Measurements from ENCODE around the gene ENOX1.

Gene ENOX1

DNA sequence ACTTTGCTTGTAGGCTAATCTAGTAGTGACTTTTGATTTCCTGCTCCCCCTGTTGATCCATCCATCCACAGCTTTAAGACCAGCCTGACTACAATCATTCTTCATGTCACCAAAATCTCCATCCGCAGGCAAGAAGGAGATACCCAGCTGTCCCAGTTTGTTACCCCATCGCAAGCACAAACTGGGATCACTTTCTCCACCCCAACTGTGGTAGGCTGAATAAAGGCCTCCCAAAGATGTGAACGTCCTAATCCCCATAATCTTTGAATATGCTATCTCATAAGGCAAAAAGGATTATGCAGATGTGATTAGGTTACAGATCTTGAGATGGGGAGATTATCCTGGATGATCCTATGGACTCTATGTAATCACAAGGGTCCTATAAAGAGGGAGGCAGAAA, 202.0 kb downstream of the ENOX1 start:
- no peak for DNase-seq

DNA sequence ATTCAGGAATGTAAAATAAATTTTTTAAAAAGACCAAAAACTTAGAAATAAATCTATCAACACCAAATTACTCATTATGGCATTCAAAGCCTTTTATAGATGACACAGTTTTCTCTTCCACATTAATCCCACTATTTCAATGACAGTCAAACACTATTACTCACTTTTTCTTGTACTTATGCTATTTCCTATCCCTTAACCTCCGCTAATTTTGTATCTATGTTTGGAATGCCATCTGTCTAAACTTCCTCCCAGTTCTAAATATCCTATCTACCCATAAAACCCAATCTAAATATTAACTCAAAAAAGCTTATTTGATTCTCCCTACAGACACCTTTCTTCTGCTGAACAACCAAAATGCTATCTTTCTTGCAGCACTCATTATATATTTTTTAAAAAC, 203.5 kb downstream of the ENOX1 start:
- DNase-seq: no peak

DNA sequence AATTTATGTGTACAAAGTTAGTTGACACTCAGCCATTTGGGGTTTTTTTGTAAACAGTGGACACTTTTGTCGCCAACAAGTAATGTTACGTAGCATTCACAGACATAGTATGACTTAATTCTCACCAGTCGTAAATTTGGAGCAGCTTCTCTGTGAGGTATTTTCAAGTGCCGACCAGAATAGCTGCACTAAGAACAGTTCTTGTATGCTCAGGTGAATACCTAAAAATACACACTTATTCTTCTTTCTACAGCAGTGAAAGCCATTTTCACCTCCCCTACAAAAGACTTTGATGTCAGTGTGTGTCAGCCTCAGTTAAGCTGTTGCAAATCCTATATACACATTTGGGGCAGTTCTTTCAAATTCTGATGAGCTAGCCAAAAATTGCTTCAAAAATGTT, 206.5 kb downstream of the ENOX1 start:
- DNase-seq: no peak

- no peak for DNase-seq
Measured at GRCh38 chr13:43579321-43579720, 207.5 kb downstream of the ENOX1 start.

- DNase-seq: no peak
Measured at GRCh38 chr13:43574605-43575004, 212.2 kb downstream of the ENOX1 start.

GRCh38 chr13:43573802-43574514, 212.8 kb downstream of the ENOX1 start:
- DNase-seq: no peak

DNA sequence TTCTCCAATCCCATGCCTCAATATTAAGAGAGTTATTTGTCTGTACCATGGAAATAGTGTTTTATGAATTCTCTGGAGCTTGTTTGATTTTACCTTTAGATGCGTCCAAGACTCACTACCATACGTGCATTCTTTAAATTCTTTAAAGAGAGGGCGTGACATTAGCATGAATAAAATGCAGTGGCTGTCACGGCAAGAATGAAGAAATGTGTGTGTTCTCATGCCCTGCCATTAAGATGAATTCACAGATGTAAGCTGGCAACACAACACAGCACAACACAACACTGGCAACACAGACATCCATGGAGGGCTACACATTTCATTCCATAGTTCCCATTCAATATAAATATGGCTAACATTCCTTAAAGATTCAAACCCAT, 213.4 kb downstream of the ENOX1 start:
- DNase-seq: no peak

DNA sequence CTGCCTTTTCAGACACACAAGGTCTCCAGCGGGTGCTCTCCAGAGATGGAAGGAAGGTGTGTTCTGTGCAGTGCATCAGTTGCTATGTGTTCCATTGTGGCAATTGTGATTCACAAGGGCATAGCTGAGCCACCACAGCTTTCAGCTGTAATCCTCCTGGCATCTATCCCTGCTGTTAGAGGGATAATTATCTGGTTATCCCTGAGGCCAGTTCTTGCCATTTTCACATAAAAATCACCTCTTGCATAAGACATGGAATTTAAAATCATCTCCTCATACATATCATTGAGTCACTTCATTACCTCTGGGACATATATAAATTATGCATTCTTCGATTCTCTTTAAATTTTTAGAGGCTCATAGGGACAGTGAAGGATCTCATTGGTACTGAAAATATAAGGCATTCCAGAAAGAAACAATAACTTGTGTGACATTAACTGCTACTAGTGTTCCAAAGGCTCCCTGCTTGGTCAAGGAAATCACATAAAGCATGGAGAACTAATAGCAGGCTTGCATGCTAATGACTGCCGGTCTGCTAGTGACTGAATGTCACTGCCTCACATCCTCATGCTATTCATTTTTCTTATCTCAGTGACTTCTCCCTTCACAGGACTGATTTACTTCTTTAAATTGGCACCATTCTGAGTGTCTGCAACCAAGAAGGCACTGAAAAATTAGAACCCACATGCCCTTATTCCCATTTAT, 214.0 kb downstream of the ENOX1 start:
- no peak for DNase-seq

DNA sequence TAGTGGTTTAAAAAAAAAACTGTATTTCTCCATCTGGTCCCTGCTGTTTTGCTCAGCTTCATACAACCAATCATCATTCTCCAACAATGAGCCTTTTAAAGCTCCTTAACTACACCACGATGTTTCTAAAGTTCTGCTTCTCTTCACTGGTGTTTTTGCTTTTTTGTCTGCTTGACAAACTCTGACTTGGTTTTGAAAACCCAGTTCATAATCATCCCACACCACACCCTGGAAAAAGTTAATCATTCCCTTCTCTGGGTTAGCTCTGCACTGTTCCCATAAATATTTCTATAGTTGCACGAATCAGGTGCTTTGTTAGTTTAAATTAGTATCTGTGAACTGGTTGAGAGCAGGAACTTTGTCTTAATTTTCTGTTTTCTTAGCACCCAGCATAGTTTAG, 217.1 kb downstream of the ENOX1 start:
- no peak for DNase-seq

DNA sequence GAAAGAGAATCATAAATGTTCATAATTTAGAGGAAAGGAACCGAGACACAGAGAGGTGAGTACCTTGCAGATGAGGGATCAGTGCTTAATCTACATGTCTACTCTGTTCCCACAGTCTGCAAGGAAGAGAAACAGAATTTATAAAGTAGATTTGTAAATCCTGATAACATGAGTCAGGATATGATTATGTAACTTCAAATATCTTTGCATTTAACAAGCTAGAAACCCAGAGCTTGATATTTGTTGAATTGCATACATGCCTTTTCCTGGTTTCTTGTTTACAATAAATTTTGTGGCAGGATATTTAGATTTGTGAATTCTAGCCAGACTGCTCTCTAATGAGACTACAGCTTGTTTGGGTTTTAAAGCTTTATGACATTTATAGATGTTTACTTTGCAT, 219.2 kb downstream of the ENOX1 start:
- no peak for DNase-seq

GRCh38 chr13:43564952-43565351, 221.8 kb downstream of the ENOX1 start:
- DNase-seq: no peak

DNA sequence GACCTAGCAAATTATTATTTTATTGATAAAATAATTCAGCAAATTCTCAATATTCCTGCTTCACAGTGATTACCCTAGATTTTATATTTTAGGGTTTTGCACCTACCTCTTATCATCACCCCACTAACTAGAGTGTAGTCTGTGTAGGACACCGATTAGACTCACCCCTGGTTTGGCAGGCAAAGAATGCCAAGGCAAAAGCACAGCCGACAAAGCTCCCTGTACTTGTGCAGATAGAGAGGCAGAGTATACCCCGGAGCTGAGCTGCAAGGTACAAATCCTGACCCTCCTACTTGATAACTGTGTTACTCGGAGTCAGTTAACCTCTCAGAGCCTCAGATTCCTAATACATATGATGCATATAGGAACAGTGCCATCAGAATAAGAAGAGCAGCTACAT, 225.7 kb downstream of the ENOX1 start:
- DNase-seq: no peak

GRCh38 chr13:43558939-43559338, 227.8 kb downstream of the ENOX1 start:
- DNase-seq: no peak

GRCh38 chr13:43558326-43558725, 228.4 kb downstream of the ENOX1 start:
- no peak for DNase-seq

DNA sequence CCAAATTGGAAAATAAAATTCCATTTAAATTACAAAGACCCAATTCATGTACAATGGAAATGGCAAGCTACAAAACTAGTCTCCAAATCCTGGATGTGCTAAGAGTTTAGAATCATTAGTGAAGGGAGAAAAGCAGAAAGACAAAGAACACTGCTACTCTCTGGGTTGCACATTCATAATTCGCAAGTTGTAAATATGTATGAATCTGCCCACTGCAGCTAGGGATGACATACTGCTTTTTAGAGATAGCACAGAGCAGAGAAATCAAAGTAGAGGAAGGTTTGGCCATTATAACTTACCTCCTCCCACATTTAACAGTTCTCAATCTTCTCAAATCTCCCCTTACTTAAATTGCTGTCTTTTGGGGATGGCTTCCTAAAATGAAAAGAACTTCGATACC, 231.1 kb downstream of the ENOX1 start:
- no peak for DNase-seq

DNA sequence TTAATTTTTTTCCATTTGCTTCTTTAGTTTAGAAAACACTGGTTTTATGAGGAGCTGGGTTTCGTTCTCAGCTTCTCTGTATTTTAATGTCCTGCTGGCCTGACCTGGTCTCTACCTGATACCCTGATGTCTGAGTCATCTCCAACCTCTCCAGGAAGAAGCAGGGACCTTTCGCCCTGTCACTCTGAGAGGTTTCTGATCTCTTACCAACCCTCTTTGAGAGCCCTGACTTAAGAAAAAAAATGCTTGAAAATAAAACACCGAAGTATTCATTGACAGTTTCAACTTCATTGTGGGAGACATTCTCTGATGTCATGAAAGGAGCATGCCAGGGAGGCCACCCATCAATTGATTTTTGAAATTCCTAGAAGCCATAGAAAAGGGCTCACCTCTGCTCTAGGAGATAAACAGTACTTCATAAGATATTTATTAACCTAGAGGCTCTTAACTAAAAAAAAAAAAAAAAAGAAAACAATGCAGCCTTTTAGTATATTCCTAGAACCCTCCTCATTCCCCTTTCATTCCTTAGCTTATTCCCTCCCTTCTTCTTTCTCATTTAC, 234.8 kb downstream of the ENOX1 start:
- no peak for DNase-seq

DNA sequence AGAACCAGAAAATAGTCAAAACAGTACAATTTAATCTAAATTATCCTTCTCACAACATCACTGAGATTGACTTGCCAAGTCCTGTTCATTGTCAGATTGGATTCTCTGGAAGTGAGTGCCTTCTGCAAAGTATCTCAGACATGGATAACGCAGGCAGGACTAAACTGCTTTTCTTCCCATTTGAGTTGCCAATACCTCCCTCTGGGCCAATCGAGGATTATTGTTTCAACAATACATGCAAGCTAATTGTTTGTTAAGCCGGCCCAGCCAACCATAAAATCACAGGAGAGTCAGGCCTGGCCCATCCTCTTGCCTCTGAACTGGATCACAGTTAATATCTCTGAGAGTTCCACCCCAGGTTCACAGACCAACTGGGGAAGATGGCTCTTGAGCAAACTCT, 240.0 kb downstream of the ENOX1 start:
- no peak for DNase-seq

DNA sequence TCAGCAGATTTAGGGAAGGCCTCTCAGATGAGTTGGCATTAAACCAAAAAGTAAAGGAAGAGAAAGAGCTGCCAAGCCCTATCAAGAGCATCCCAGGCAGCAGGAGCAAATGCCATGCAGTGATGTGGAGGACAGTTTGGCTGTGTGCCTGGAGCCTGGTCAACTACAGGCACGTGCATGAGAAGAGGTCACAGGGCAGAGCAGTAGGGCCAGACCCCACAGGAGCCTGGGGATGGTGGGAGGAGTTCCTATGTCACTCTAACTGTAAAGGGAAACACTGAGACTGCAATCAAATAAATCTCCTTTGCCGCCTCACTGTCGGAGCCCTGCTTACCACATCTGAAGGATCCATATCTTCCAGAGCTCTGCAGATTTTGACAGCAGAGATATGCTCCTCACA, 240.5 kb downstream of the ENOX1 start:
- no peak for DNase-seq

GRCh38 chr13:43545317-43545874, 241.4 kb downstream of the ENOX1 start:
- no peak for DNase-seq

GRCh38 chr13:43544631-43545030, 242.1 kb downstream of the ENOX1 start:
- DNase-seq: no peak

DNA sequence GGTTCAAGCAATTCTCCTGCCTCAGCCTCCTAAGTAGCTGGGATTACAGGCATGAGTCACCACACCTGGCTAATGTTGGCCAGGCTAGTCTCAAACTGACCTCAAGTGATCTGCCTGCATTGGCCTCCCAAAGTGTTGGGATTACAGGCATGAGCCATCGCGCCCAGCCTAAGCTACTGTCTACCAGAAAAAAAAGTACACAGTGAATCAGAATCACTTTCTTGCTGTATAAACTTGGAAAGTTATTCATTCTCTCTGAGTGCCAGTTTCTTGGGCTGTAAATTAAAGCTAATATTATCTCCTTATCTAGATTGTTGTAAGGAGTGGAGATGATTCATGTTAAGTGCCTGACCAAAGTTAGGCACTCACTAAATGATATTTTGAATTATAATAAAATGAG, 242.8 kb downstream of the ENOX1 start:
- DNase-seq: no peak

GRCh38 chr13:43543331-43543730, 243.4 kb downstream of the ENOX1 start:
- no peak for DNase-seq

DNA sequence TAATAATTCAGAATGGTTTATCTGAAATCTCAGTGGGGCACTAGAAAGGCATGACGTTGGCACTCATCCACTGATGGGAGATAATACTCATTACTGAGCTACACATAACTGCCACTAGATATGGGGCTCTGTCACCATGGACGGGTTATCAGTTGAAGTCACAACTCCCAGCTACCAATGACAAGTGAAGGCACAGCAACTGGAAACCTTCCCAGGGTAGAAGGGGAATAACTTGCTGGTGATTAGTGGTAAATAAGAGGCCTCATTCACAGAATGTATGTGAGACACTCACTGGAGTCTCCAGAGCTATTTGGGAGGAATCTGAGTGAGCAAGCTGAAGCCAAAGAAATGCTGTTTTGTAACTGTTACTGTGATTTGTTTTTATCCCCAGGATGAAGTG, 249.6 kb downstream of the ENOX1 start:
- DNase-seq: no peak

GRCh38 chr13:43529796-43530195, 257.0 kb downstream of the ENOX1 start:
- DNase-seq: no peak

Data from DMS 273 treated with DMSO at 0.1 percent for 48 hours (cell line).